Measurements from ENCODE around the gene PAPOLA. TPM values are rescaled to one million over a fixed set of nuclear protein-coding genes. Genes with fewer than 3 reads are reported as not detected.

PAPOLA gene
- total and polyA plus RNA-seq, 9 of the 15 experiments (the other 6 are each of a cell fraction or from before 2014, with no cell fraction given), result 51.1 to 199 (median 95.8) TPM

GRCh38 chr14:96501740-96502620 lies at the start of gene PAPOLA (continued):
- TF ChIP-seq CREB3L1 (IDR thresholded peaks at IDR 0.05; ENCODE audit: borderline replicate concordance, low read depth), result peak; percentile 86
- no peak for TF ChIP-seq ZKSCAN8 (CRISPR knock-in tag; IDR thresholded peaks at IDR 0.05)
- no peak for TF ChIP-seq SMARCA4 (IDR thresholded peaks at IDR 0.05)
- no peak for TF ChIP-seq TRIM24 (IDR thresholded peaks at IDR 0.05)
- no peak for TF ChIP-seq CBFA2T2 (conservative IDR thresholded peaks at IDR 0.05)
- peak; percentile 50 for TF ChIP-seq ETV1 (tag; conservative IDR thresholded peaks at IDR 0.05; ENCODE audit: low read depth)
- peak; percentile 92 for TF ChIP-seq MGA (IDR thresholded peaks at IDR 0.05)
- TF ChIP-seq SAFB2 (IDR thresholded peaks at IDR 0.05; ENCODE audit: borderline replicate concordance, low read depth, low read length, severe bottlenecking), result no peak
- TF ChIP-seq E2F4 (CRISPR knock-in tag; IDR thresholded peaks at IDR 0.05; ENCODE audit: low read depth), result no peak
- no peak for TF ChIP-seq BRCA1 (IDR thresholded peaks at IDR 0.05)
- TF ChIP-seq BRCA1 (CRISPR knock-in tag; IDR thresholded peaks at IDR 0.05), result no peak
- no peak for TF ChIP-seq SMAD1 (IDR thresholded peaks at IDR 0.05; ENCODE audit: low read depth, low read length, partially characterized antibody)
- TF ChIP-seq ZNF644 (tag; IDR thresholded peaks at IDR 0.05; ENCODE audit: low read depth), result no peak

Measured in K562 (cell line).